HG02763 (cell line): ENCODE results near the gene SLAMF9.
"Not testable (repeated sequence)": the region's sequence is repeated elsewhere in the genome, so short reads cannot be mapped to it uniquely, and the experiment has no call there.

Source experiments
- ATAC-seq: cut with Tn5 transposase; IDR thresholded peaks from one replicate; pipeline ENCODE4 v1.9.1; 2021; ENCODE audit warnings: mild to moderate bottlenecking, moderate library complexity; ENCODE audit not compliant: unreplicated experiment

SLAMF9 gene

GRCh38 chr1:159904036-159904435 is 50.0 kb downstream of the SLAMF9 start:
- not testable (repeated sequence) for ATAC-seq

- no peak for ATAC-seq
Measured at GRCh38 chr1:159902541-159902940, 51.5 kb downstream of the SLAMF9 start.
